Testis (tissue), 3 donors: Measurements from ENCODE around the gene GATAD2B. TPM values are rescaled to one million over a fixed set of nuclear protein-coding genes. Genes with fewer than 3 reads are reported as not detected.
"Not testable (repeated sequence)": the region's sequence is repeated elsewhere in the genome, so short reads cannot be mapped to it uniquely, and the experiment has no call there.

ENCODE experiments used
- DNase-seq: peaks from one replicate; pipeline ENCODE4 v3.0.0-alpha.2; 2019
- H3K27ac ChIP-seq, 2 donors: fragments of 200-600 bp; sonication (generic); one replicate each; pipeline ENCODE4 v1.5.1; 2019
- H3K27me3 ChIP-seq: fragments of 200-600 bp; sonication (generic); one replicate; pipeline ENCODE4 v1.5.1; 2019
- H3K36me3 ChIP-seq: fragments of 200-600 bp; sonication (generic); one replicate; pipeline ENCODE4 v1.5.1; 2017; ENCODE audit warnings: low read depth; ENCODE audit errors: missing control alignments
- H3K4me1 ChIP-seq: fragments of 200-600 bp; sonication (generic); one replicate; pipeline ENCODE4 v1.5.1; 2019
- H3K4me3 ChIP-seq, 2 donors: fragments of 200-600 bp; sonication (generic); one replicate each; pipeline ENCODE4 v1.5.1; 2017 to 2019
- H3K9me3 ChIP-seq: fragments of 200-600 bp; sonication (generic); one replicate; pipeline ENCODE4 v1.5.1; 2017
- CTCF ChIP-seq, 3 experiments: fragments of 450-650 bp in 2 of 3; fragments of 200-600 bp in 1 of 3; sonication (generic) in 1 of 3; IDR thresholded peaks; one replicate each; pipeline ENCODE4 v1.5.1; 2016 to 2019; ENCODE audit warnings: antibody characterized with exemption in 3 of 3, mild to moderate bottlenecking in 2 of 3, moderate library complexity in 1 of 3
- POLR2A ChIP-seq: fragments of 450-650 bp; IDR thresholded peaks from one replicate; pipeline ENCODE4 v1.6.1; 2017; ENCODE audit warnings: antibody characterized with exemption, mild to moderate bottlenecking, moderate library complexity
- WGBS, 2 donors: methylation state at CpG; one replicate each; pipeline ENCODE4 v1.1.5; 2018; 5-methylcytosine and 5-hydroxymethylcytosine counted together
- intact Hi-C: fragments of 100-400 bp; cut with DNase I; formaldehyde crosslinking; loops from one replicate; pipeline ENCODE4 v1.15.1; 2023; ENCODE audit warnings: low total_unique reads
- polyA plus RNA-seq: library from polyadenylated mRNA; stranded (reverse); fragments of 350-450 nt; fragmentation: Illumina TruSeq; extraction: RNeasy Lipid Tissue Mini Kit (QIAGEN cat#74804); gene quantifications from one replicate; pipeline ENCODE4 v1.2.3, GENCODE V29; 2014; ENCODE audit warnings: low read depth, low replicate concordance; ENCODE audit not compliant: insufficient read depth
- total RNA-seq, 2 donors: library from RNA; depleted of rRNA; stranded (reverse); fragments of >200 nt; gene quantifications; one replicate each; pipeline ENCODE4 v1.2.3, GENCODE V29; 2016

The GATAD2B gene
- total and polyA plus RNA-seq, 3 donors from 2014 or later, result 26.5 to 37.4 (median 32.1) TPM

GRCh38 chr1:153842006-153842471 is 80.7 kb downstream of the GATAD2B start:
- no peak for DNase-seq
- no peak for TF ChIP-seq POLR2A
- no peak for TF ChIP-seq CTCF (IDR thresholded peaks at IDR 0.05)
- no peaks in the 10 kb centered on the region for H3K36me3 ChIP-seq
- H3K4me1 ChIP-seq, result no peaks in the 10 kb centered on the region
- H3K4me3 ChIP-seq, result no peak overlapping the region
- WGBS, 2 donors, result 73 to 87% methylated on average over 3 of the region's 3 CpGs
- intact Hi-C loops, result no loop called here
- H3K27me3 ChIP-seq, result no peaks in the 10 kb centered on the region
- no peak overlapping the region for H3K27ac ChIP-seq
- no peaks in the 10 kb centered on the region for H3K9me3 ChIP-seq

GRCh38 chr1:153841463-153841994 is 81.2 kb downstream of the GATAD2B start:
- Histone ChIP-seq H3K4me3 (no peak overlapping the region), H3K27me3 (no peaks in the 10 kb centered on the region), H3K9me3 (no peaks in the 10 kb centered on the region), H3K36me3 (no peaks in the 10 kb centered on the region), H3K4me1 (no peaks in the 10 kb centered on the region), H3K27ac (no peak overlapping the region)
- DNase-seq, result no peak
- 84 to 91% methylated on average over 3 of the region's 3 CpGs for WGBS, 2 donors
- TF ChIP-seq POLR2A (no peak), CTCF (IDR thresholded peaks at IDR 0.05) (no peak)
- intact Hi-C loops, result no loop called here

GRCh38 chr1:153840774-153841173 is 82.0 kb downstream of the GATAD2B start:
- WGBS, 2 donors, result 93% methylated on average over 14 of the region's 14 CpGs
- H3K27ac ChIP-seq, H3K4me1 ChIP-seq, H3K9me3 ChIP-seq, H3K27me3 ChIP-seq, H3K36me3 ChIP-seq, DNase-seq, H3K4me3 ChIP-seq, intact Hi-C loops: not testable (repeated sequence)

- H3K9me3 ChIP-seq, H3K27me3 ChIP-seq, H3K4me1 ChIP-seq, H3K27ac ChIP-seq, DNase-seq, intact Hi-C loops, H3K4me3 ChIP-seq, H3K36me3 ChIP-seq: not testable (repeated sequence)
- 94 to 96% methylated on average over 8 of the region's 8 CpGs for WGBS, 2 donors
Measured at GRCh38 chr1:153833968-153834367, 88.8 kb downstream of the GATAD2B start.

GRCh38 chr1:153833171-153833570 is 89.6 kb downstream of the GATAD2B start:
- intact Hi-C loops, result no loop called here
- no peaks in the 10 kb centered on the region for H3K4me1 ChIP-seq
- WGBS, 2 donors, result 83 to 92% methylated on average over 3 of the region's 3 CpGs
- H3K36me3 ChIP-seq, result no peaks in the 10 kb centered on the region
- H3K27me3 ChIP-seq, result no peaks in the 10 kb centered on the region
- DNase-seq, result no peak
- no peak overlapping the region for H3K27ac ChIP-seq
- no peak for TF ChIP-seq POLR2A
- TF ChIP-seq CTCF (IDR thresholded peaks at IDR 0.05), result no peak
- no peaks in the 10 kb centered on the region for H3K9me3 ChIP-seq
- no peak overlapping the region for H3K4me3 ChIP-seq

GRCh38 chr1:153832293-153832692 is 90.5 kb downstream of the GATAD2B start:
- no peak for TF ChIP-seq POLR2A
- no peak for TF ChIP-seq CTCF (IDR thresholded peaks at IDR 0.05)
- no peaks in the 10 kb centered on the region for H3K4me1 ChIP-seq
- DNase-seq, result no peak
- whole genome bisulfite sequencing, 2 donors, result 86 to 90% methylated on average over 3 of the region's 3 CpGs
- H3K4me3 ChIP-seq, result no peak overlapping the region
- no peak overlapping the region for H3K27ac ChIP-seq
- no peaks in the 10 kb centered on the region for H3K9me3 ChIP-seq
- intact Hi-C loops, result no loop called here
- H3K27me3 ChIP-seq, result no peaks in the 10 kb centered on the region
- H3K36me3 ChIP-seq, result no peaks in the 10 kb centered on the region
